ENCODE results near the gene GNAS-AS1. TPM values are rescaled to one million over a fixed set of nuclear protein-coding genes. Genes with fewer than 3 reads are reported as not detected.

The GNAS-AS1 gene
- total and polyA plus RNA-seq, 2 donors: 0.32 to 0.76 TPM

DNA sequence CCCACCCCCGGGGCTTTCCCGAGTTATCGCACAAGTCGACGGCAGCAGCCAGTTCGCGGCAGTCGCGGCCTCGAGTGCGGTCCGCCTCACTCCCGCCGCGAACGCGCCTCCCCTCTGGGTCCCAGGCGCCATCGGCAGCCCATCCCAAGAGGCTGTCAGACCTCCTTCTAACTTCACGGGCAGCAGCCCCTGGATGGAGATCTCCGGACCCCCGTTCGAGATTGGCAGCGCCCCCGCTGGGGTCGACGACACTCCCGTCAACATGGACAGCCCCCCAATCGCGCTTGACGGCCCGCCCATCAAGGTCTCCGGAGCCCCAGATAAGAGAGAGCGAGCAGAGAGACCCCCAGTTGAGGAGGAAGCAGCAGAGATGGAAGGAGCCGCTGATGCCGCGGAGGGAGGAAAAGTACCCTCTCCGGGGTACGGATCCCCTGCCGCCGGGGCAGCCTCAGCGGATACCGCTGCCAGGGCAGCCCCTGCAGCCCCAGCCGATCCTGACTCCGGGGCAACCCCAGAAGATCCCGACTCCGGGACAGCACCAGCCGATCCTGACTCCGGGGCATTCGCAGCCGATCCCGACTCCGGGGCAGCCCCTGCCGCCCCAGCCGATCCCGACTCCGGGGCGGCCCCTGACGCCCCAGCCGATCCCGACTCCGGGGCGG, 3.4 kb upstream of the GNAS-AS1 start:
- H3K4me1 ChIP-seq (ENCODE audit: control insufficient read depth in 2 of 2, insufficient read depth in 2 of 2, low read length in 2 of 2): peaks cover 0 to 12% of the 10 kb centered on the region in 2 donors
- peaks cover 8 to 51% of the 10 kb centered on the region in 2 donors for H3K9me3 ChIP-seq (ENCODE audit: control insufficient read depth in 2 of 2, insufficient read depth in 1 of 2, low read length in 1 of 2)
- 56% methylated on average over 63 of the region's 63 CpGs for WGBS
- no peaks in the 10 kb centered on the region for H3K36me3 ChIP-seq (ENCODE audit: control insufficient read depth in 2 of 2, insufficient read depth in 2 of 2, low read length in 1 of 2)
- no peak overlapping the region for H3K4me3 ChIP-seq (ENCODE audit: low read length in 2 of 2)
- H3K27ac ChIP-seq (ENCODE audit: low read depth in 1 of 2, low read length in 1 of 2): no peak overlapping the region
- peaks cover 40 to 77% of the 10 kb centered on the region in 2 donors for H3K27me3 ChIP-seq (ENCODE audit: control insufficient read depth in 2 of 2, insufficient read depth in 1 of 2, low read length in 1 of 2)
- no peak for DNase-seq (ENCODE audit: low read depth in 6 of 9, low spot score in 9 of 9)

- H3K27me3 ChIP-seq (ENCODE audit: control insufficient read depth in 2 of 2, insufficient read depth in 1 of 2, low read length in 1 of 2): peaks cover 40 to 78% of the 10 kb centered on the region in 2 donors
- H3K4me1 ChIP-seq (ENCODE audit: control insufficient read depth in 2 of 2, insufficient read depth in 2 of 2, low read length in 2 of 2): peaks cover 0 to 12% of the 10 kb centered on the region in 2 donors
- H3K36me3 ChIP-seq (ENCODE audit: control insufficient read depth in 2 of 2, insufficient read depth in 2 of 2, low read length in 1 of 2): no peaks in the 10 kb centered on the region
Measured at GRCh38 chr20:58853466-58853865, 2.8 kb upstream of the GNAS-AS1 start.

GRCh38 chr20:58852543-58853271, 2.0 kb upstream of the GNAS-AS1 start, which contains the start of gene GNAS:
Gene GNAS (plus strand): TSS chr20:58852716.
- peaks cover 37 to 82% of the 10 kb centered on the region in 2 donors for H3K27me3 ChIP-seq (ENCODE audit: control insufficient read depth in 2 of 2, insufficient read depth in 1 of 2, low read length in 1 of 2)
- DNase-seq (ENCODE audit: low read depth in 6 of 9, low spot score in 9 of 9): peak in 3 of 9 donors; percentile 31 to 58 (median 37)
- peaks cover 8 to 51% of the 10 kb centered on the region in 2 donors for H3K9me3 ChIP-seq (ENCODE audit: control insufficient read depth in 2 of 2, insufficient read depth in 1 of 2, low read length in 1 of 2)
- H3K4me1 ChIP-seq (ENCODE audit: control insufficient read depth in 2 of 2, insufficient read depth in 2 of 2, low read length in 2 of 2): peaks cover 0 to 12% of the 10 kb centered on the region in 2 donors
- H3K4me3 ChIP-seq (ENCODE audit: low read length in 2 of 2): peak within 1 kb of the TSS; percentile 18 to 46
- H3K36me3 ChIP-seq (ENCODE audit: control insufficient read depth in 2 of 2, insufficient read depth in 2 of 2, low read length in 1 of 2): no peaks in the 10 kb centered on the region
- no peak within 1 kb of the TSS for H3K27ac ChIP-seq (ENCODE audit: low read depth in 1 of 2, low read length in 1 of 2)
- 36% methylated on average over 35 of the region's 35 CpGs for WGBS

More at GRCh38 chr20:58853466-58853865, 2.8 kb upstream of the GNAS-AS1 start:
- no peak overlapping the region for H3K4me3 ChIP-seq (ENCODE audit: low read length in 2 of 2)
- H3K27ac ChIP-seq (ENCODE audit: low read depth in 1 of 2, low read length in 1 of 2): no peak overlapping the region
- no peak for DNase-seq (ENCODE audit: low read depth in 6 of 9, low spot score in 9 of 9)
- H3K9me3 ChIP-seq (ENCODE audit: control insufficient read depth in 2 of 2, insufficient read depth in 1 of 2, low read length in 1 of 2): peaks cover 8 to 51% of the 10 kb centered on the region in 2 donors
- 82% methylated on average over 6 of the region's 6 CpGs for WGBS

DNA sequence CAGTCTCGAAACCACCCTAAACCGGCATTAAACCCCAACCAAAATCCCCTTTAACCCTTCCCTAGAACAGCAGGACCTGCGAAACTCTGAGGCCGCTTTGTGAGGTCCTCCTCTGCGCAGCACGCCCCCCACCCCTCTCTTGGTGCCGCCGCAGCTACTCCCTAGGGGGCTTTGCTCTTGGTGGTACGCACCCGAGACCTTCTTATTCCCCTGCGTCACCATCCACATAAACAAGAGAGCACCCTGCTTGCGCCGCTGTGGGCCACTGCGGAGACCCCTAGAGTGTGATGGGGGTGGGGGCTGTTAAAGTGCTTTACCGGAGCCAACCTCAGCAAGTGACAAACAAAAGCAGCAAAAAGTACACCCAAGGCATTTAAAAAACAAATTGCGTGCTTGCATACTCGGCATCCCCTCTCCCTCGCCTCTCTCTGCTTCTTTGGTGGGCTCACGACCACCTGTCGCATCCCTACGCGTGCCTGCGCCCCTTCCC, 1.3 kb upstream of the GNAS-AS1 start:
- Histone ChIP-seq H3K4me3 (ENCODE audit: low read length in 2 of 2) (peak overlapping the region in 1 of 2 donors; percentile 35), H3K4me1 (ENCODE audit: control insufficient read depth in 2 of 2, insufficient read depth in 2 of 2, low read length in 2 of 2) (peaks cover 0 to 13% of the 10 kb centered on the region in 2 donors), H3K27me3 (ENCODE audit: control insufficient read depth in 2 of 2, insufficient read depth in 1 of 2, low read length in 1 of 2) (peaks cover 31 to 78% of the 10 kb centered on the region in 2 donors)

GRCh38 chr20:58851221-58851968, 693 bp upstream of the GNAS-AS1 start:
- Histone ChIP-seq H3K36me3 (ENCODE audit: control insufficient read depth in 2 of 2, insufficient read depth in 2 of 2, low read length in 1 of 2) (no peaks in the 10 kb centered on the region), H3K27me3 (ENCODE audit: control insufficient read depth in 2 of 2, insufficient read depth in 1 of 2, low read length in 1 of 2) (peaks cover 30 to 79% of the 10 kb centered on the region in 2 donors), H3K27ac (ENCODE audit: low read depth in 1 of 2, low read length in 1 of 2) (no peak overlapping the region), H3K9me3 (ENCODE audit: control insufficient read depth in 2 of 2, insufficient read depth in 1 of 2, low read length in 1 of 2) (peaks cover 8 to 51% of the 10 kb centered on the region in 2 donors), H3K4me1 (ENCODE audit: control insufficient read depth in 2 of 2, insufficient read depth in 2 of 2, low read length in 2 of 2) (peaks cover 0 to 15% of the 10 kb centered on the region in 2 donors), H3K4me3 (ENCODE audit: low read length in 2 of 2) (peak overlapping the region; percentile 46 to 60)
- 48% methylated on average over 41 of the region's 41 CpGs for WGBS
- no peak for DNase-seq (ENCODE audit: low read depth in 6 of 9, low spot score in 9 of 9)

More for the DNA sequence above, 1.3 kb upstream of the GNAS-AS1 start:
- 45% methylated on average over 23 of the region's 23 CpGs for WGBS
- H3K9me3 ChIP-seq (ENCODE audit: control insufficient read depth in 2 of 2, insufficient read depth in 1 of 2, low read length in 1 of 2): peaks cover 8 to 51% of the 10 kb centered on the region in 2 donors
- no peak overlapping the region for H3K27ac ChIP-seq (ENCODE audit: low read depth in 1 of 2, low read length in 1 of 2)
- no peaks in the 10 kb centered on the region for H3K36me3 ChIP-seq (ENCODE audit: control insufficient read depth in 2 of 2, insufficient read depth in 2 of 2, low read length in 1 of 2)
- DNase-seq (ENCODE audit: low read depth in 6 of 9, low spot score in 9 of 9): no peak

DNA sequence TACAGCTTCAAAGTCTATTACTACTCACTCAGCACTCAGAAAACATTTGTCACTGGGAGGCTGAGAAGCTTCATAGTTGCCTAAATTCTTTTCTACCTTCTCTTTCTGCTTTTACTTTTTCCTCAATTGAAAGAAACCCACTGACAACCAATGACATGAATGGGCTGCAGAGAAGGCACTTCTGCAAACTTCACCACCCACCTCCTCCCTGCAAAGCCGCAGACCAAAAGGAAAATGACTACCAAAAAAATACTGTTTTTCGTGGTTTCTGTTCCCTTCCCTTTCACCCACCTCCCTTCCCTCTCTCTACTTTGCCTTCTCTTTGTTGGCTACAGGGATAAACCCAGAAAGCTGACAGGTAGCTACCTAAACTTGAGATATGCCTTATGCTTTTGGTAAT, 3.2 kb downstream of the GNAS-AS1 start:
- WGBS: 7% methylated on average over 2 of the region's 2 CpGs
- peak in 1 of 9 donors; percentile 12 for DNase-seq (ENCODE audit: low read depth in 6 of 9, low spot score in 9 of 9)
- Histone ChIP-seq H3K27ac (ENCODE audit: low read depth in 1 of 2, low read length in 1 of 2) (no peak overlapping the region), H3K36me3 (ENCODE audit: control insufficient read depth in 2 of 2, insufficient read depth in 2 of 2, low read length in 1 of 2) (no peaks in the 10 kb centered on the region), H3K9me3 (ENCODE audit: control insufficient read depth in 2 of 2, insufficient read depth in 1 of 2, low read length in 1 of 2) (peaks cover 4 to 22% of the 10 kb centered on the region in 2 donors), H3K27me3 (ENCODE audit: control insufficient read depth in 2 of 2, insufficient read depth in 1 of 2, low read length in 1 of 2) (peaks cover 14 to 69% of the 10 kb centered on the region in 2 donors), H3K4me3 (ENCODE audit: low read length in 2 of 2) (no peak overlapping the region), H3K4me1 (ENCODE audit: control insufficient read depth in 2 of 2, insufficient read depth in 2 of 2, low read length in 2 of 2) (peaks cover 0 to 12% of the 10 kb centered on the region in 2 donors)

DNA sequence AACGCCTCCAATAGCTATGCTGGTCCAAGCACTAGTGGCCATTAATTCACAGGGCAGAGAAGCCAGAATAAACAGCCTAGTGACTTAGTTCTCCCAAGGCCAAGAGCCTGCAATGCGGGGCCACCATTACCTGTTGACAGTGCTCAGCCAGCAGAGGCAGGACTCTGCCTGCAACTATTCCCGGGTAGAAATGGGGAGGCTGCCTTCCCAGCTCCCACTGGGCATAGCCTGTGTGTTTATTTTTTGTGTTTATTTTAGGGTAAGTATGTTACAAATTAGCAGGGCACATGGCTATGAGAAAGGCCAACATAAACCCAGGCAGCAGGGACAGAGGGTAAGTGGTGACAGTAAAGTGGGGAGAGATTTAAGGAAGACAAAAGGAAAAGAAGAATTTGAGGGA, 5.0 kb downstream of the GNAS-AS1 start:
- H3K27me3 ChIP-seq (ENCODE audit: control insufficient read depth in 2 of 2, insufficient read depth in 1 of 2, low read length in 1 of 2): peaks cover 24 to 69% of the 10 kb centered on the region in 2 donors
- peaks cover 0 to 3% of the 10 kb centered on the region in 2 donors for H3K4me1 ChIP-seq (ENCODE audit: control insufficient read depth in 2 of 2, insufficient read depth in 2 of 2, low read length in 2 of 2)
- WGBS: 90% methylated on average over 3 of the region's 3 CpGs
- peaks cover 3 to 5% of the 10 kb centered on the region in 2 donors for H3K9me3 ChIP-seq (ENCODE audit: control insufficient read depth in 2 of 2, insufficient read depth in 1 of 2, low read length in 1 of 2)
- H3K4me3 ChIP-seq (ENCODE audit: low read length in 2 of 2): no peak overlapping the region
- no peak overlapping the region for H3K27ac ChIP-seq (ENCODE audit: low read depth in 1 of 2, low read length in 1 of 2)
- H3K36me3 ChIP-seq (ENCODE audit: control insufficient read depth in 2 of 2, insufficient read depth in 2 of 2, low read length in 1 of 2): peaks cover 0 to 5% of the 10 kb centered on the region in 2 donors
- DNase-seq (ENCODE audit: low read depth in 6 of 9, low spot score in 9 of 9): no peak

DNA sequence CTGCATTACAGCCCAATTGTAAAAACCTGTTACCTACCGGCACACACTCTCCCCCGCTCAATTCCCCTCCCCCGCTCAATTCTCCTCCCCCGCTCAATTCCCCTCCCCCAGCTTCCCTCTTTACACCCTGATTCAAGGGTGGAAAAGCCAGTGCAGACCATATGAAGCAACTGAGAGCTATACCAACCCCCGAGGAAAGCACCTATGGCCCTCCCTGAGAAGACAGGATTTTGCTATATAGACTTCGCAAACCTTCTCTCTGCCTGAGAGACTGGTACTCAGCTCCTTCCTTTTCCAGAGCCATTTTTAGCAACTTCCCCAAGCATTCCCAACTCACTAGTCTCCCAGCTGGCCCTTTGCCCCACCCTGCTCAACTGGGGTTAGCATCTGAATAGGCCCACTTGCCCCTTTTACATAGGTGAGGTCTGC, 7.6 kb downstream of the GNAS-AS1 start:
- Histone ChIP-seq H3K27ac (ENCODE audit: low read depth in 1 of 2, low read length in 1 of 2) (no peak overlapping the region), H3K4me3 (ENCODE audit: low read length in 2 of 2) (no peak overlapping the region), H3K4me1 (ENCODE audit: control insufficient read depth in 2 of 2, insufficient read depth in 2 of 2, low read length in 2 of 2) (peaks cover 0 to 3% of the 10 kb centered on the region in 2 donors), H3K27me3 (ENCODE audit: control insufficient read depth in 2 of 2, insufficient read depth in 1 of 2, low read length in 1 of 2) (peaks cover 41 to 84% of the 10 kb centered on the region in 2 donors), H3K9me3 (ENCODE audit: control insufficient read depth in 2 of 2, insufficient read depth in 1 of 2, low read length in 1 of 2) (peaks cover 0 to 5% of the 10 kb centered on the region in 2 donors), H3K36me3 (ENCODE audit: control insufficient read depth in 2 of 2, insufficient read depth in 2 of 2, low read length in 1 of 2) (peaks cover 0 to 5% of the 10 kb centered on the region in 2 donors)
- DNase-seq (ENCODE audit: low read depth in 6 of 9, low spot score in 9 of 9): no peak
- 55% methylated on average over 6 of the region's 6 CpGs for WGBS
